Measurements from ENCODE around the gene PRKN. TPM values are rescaled to one million over a fixed set of nuclear protein-coding genes. Genes with fewer than 3 reads are reported as not detected.

Gene PRKN
- total and polyA plus RNA-seq, 9 of the 15 experiments (the other 6 are each of a cell fraction or from before 2014, with no cell fraction given): 0.03 to 0.96 (median 0.15) TPM; not detected in 2

- no peak for TF ChIP-seq ZNF57 (CRISPR knock-in tag; IDR thresholded peaks at IDR 0.05)
- no peak for TF ChIP-seq MEF2D (tag; conservative IDR thresholded peaks at IDR 0.05; ENCODE audit: low read depth)
- TF ChIP-seq BACH1 (tag; IDR thresholded peaks at IDR 0.05): no peak
- no peak for TF ChIP-seq MBD2 (IDR thresholded peaks at IDR 0.05; ENCODE audit: borderline replicate concordance, low read depth)
- no peak for TF ChIP-seq GMEB1 (CRISPR knock-in tag; IDR thresholded peaks at IDR 0.05)
- TF ChIP-seq TOE1 (IDR thresholded peaks at IDR 0.05; ENCODE audit: borderline replicate concordance): no peak
- no peak for TF ChIP-seq TOE1 (CRISPR knock-in tag; IDR thresholded peaks at IDR 0.05; ENCODE audit: borderline replicate concordance, low read depth)
Measured at GRCh38 chr6:161750686-161751085, 976.9 kb downstream of the PRKN start (continued).

GRCh38 chr6:161749576-161749975 lies 978.0 kb downstream of the PRKN start:
- CTCF ChIA-PET (ENCODE audit: low intra/inter-chr PET ratio): no interaction called here
- in situ Hi-C loops (cut with MboI): no loop called here
- POLR2A ChIA-PET: no interaction called here

More at GRCh38 chr6:161749576-161749975, 978.0 kb downstream of the PRKN start:
- Histone ChIP-seq H3K9me3 (replicated peaks; ENCODE audit: control insufficient read depth, insufficient read depth, low read depth, low read length) (no peaks in the 10 kb centered on the region), H2AFZ (ENCODE audit: low read depth, low read length) (no peak overlapping the region), H3K9ac (ENCODE audit: insufficient read depth in 1 of 2, low read depth in 2 of 2, low read length in 2 of 2) (no peak overlapping the region), H3K9me1 (ENCODE audit: control insufficient read depth, insufficient read depth, low read length) (no peaks in the 10 kb centered on the region), H4K20me1 (replicated peaks; ENCODE audit: control insufficient read depth, insufficient read depth, low read length) (no peaks in the 10 kb centered on the region), H3K4me3 (no peak overlapping the region), H3K27me3 (ENCODE audit: control insufficient read depth in 2 of 2, insufficient read depth in 2 of 2, low read length in 2 of 2) (no peaks in the 10 kb centered on the region; a peak in 1 of 5 replicates), H3K36me3 (ENCODE audit: control insufficient read depth, insufficient read depth, low read length) (no peaks in the 10 kb centered on the region), H3K79me2 (ENCODE audit: control insufficient read depth, insufficient read depth, low read length) (no peaks in the 10 kb centered on the region), H3K27ac (ENCODE audit: extremely low read depth, low read depth, low read length) (no peak overlapping the region), H3K4me1 (replicated peaks in 1 of 2; ENCODE audit: control insufficient read depth in 2 of 2, insufficient read depth in 2 of 2, low read length in 2 of 2) (no peaks in the 10 kb centered on the region), H3K4me2 (ENCODE audit: insufficient read depth, low read length) (no peak overlapping the region)
- FAIRE-seq (no peak), DNase-seq (ENCODE audit: extremely low read depth in 1 of 4, low spot score in 3 of 4) (no peak), ATAC-seq (no peak)
- 0% methylated on average over 4 of the region's 4 CpGs for WGBS (ENCODE audit: insufficient coverage, low coverage, missing lambda C conversion rate)
- TF ChIP-seq MYC (IDR thresholded peaks at IDR 0.05; ENCODE audit: low read depth, low read length): no peak
- TF ChIP-seq MYC (CRISPR knock-in tag; IDR thresholded peaks at IDR 0.05; ENCODE audit: borderline replicate concordance, low read depth): no peak
- TF ChIP-seq SLC30A9 (CRISPR knock-in tag; IDR thresholded peaks at IDR 0.05): no peak
- TF ChIP-seq CC2D1A (IDR thresholded peaks at IDR 0.05): no peak
- intact Hi-C loops (cut with micrococcal nuclease): loop anchor here (2.0 kb wide), 1 partner anchor 173 kb away; no protein-coding TSS in a partner anchor
- no TSS peak for BruUV-seq (replicated peaks)
